Epithelial cell of esophagus (primary cell): Measurements from ENCODE around the gene ADAMTS12.

Source experiments
- DNase-seq: peaks from one replicate; pipeline ENCODE4 v3.0.0; 2010; ENCODE audit warnings: low read depth
- H3K4me3 ChIP-seq: 2 replicates; pipeline ENCODE4 v1.5.1; 2011; ENCODE audit warnings: mild to moderate bottlenecking, low read length, control low read depth
- CTCF ChIP-seq: IDR thresholded peaks from 2 replicates; pipeline ENCODE4 v1.5.1; 2011; ENCODE audit warnings: low read depth, mild to moderate bottlenecking, low read length, control low read depth, inconsistent platforms; ENCODE audit not compliant: insufficient read depth; ENCODE audit errors: missing control alignments

Gene ADAMTS12

GRCh38 chr5:33641744-33642505 is 249.9 kb downstream of the ADAMTS12 start:
- no peak for DNase-seq
- no peak overlapping the region for H3K4me3 ChIP-seq
- no peak for TF ChIP-seq CTCF

GRCh38 chr5:33639474-33639873 is 252.3 kb downstream of the ADAMTS12 start:
- no peak for DNase-seq
- no peak for TF ChIP-seq CTCF
- no peak overlapping the region for H3K4me3 ChIP-seq

GRCh38 chr5:33637011-33637410 is 254.8 kb downstream of the ADAMTS12 start:
- DNase-seq: no peak
- no peak overlapping the region for H3K4me3 ChIP-seq
- TF ChIP-seq CTCF: no peak

GRCh38 chr5:33635582-33635981 is 256.2 kb downstream of the ADAMTS12 start:
- no peak for DNase-seq
- no peak overlapping the region for H3K4me3 ChIP-seq
- no peak for TF ChIP-seq CTCF

GRCh38 chr5:33633699-33634098 is 258.1 kb downstream of the ADAMTS12 start:
- TF ChIP-seq CTCF: no peak
- H3K4me3 ChIP-seq: no peak overlapping the region
- no peak for DNase-seq

GRCh38 chr5:33631786-33632185 is 260.0 kb downstream of the ADAMTS12 start:
- no peak for DNase-seq
- no peak overlapping the region for H3K4me3 ChIP-seq
- TF ChIP-seq CTCF: no peak

- TF ChIP-seq CTCF: no peak
- no peak overlapping the region for H3K4me3 ChIP-seq
- DNase-seq: no peak
These were observed 260.7 kb downstream of the ADAMTS12 start for GRCh38 chr5:33631139-33631538.
